Uterus (tissue), 2 donors: ENCODE results near the gene SCLY.

ENCODE experiments used
- POLR2A ChIP-seq, 2 donors: fragments of 450-650 bp; IDR thresholded peaks; one replicate each; pipeline ENCODE4 v1.6.1; 2016; ENCODE audit warnings: antibody characterized with exemption in 2 of 2, mild to moderate bottlenecking in 1 of 2, moderate library complexity in 1 of 2
- TF ChIP-seq, protein P1 (sequence below), 4 experiments: fragments of 200-600 bp in 2 of 4; fragments of 450-650 bp in 2 of 4; sonication (generic) in 2 of 4; IDR thresholded peaks; one replicate each; pipeline ENCODE4 v1.5.1; 2016 to 2019; ENCODE audit warnings: antibody characterized with exemption in 4 of 4, mild to moderate bottlenecking in 2 of 4, moderate library complexity in 1 of 4

DNA sequence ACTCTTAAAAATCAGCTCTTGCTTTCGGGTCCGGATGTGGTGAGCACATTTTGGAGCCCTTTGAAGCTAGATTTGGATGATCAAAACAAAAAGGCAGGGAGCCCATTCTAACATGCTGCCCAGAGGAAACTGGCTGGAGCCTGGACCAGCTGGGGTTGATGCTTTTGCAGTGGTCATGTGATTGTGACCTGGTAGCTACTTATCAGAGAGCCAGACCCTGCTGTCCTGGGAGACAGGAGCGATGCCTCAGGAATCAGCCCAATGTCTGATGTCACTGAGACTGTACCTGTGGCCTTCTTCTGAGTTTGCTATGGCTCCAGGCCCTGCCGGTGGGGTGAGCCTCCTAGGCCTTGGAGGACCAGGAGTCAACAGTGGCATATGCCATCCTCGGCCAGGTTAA, 18.7 kb upstream of the SCLY start:
- TF ChIP-seq, protein P1, sequence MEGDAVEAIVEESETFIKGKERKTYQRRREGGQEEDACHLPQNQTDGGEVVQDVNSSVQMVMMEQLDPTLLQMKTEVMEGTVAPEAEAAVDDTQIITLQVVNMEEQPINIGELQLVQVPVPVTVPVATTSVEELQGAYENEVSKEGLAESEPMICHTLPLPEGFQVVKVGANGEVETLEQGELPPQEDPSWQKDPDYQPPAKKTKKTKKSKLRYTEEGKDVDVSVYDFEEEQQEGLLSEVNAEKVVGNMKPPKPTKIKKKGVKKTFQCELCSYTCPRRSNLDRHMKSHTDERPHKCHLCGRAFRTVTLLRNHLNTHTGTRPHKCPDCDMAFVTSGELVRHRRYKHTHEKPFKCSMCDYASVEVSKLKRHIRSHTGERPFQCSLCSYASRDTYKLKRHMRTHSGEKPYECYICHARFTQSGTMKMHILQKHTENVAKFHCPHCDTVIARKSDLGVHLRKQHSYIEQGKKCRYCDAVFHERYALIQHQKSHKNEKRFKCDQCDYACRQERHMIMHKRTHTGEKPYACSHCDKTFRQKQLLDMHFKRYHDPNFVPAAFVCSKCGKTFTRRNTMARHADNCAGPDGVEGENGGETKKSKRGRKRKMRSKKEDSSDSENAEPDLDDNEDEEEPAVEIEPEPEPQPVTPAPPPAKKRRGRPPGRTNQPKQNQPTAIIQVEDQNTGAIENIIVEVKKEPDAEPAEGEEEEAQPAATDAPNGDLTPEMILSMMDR (IDR thresholded peaks at IDR 0.05): no peak
- TF ChIP-seq POLR2A (IDR thresholded peaks at IDR 0.05): no peak
